Endodermal cell (in vitro differentiated cells): ENCODE results near the gene PAX7. TPM values are rescaled to one million over a fixed set of nuclear protein-coding genes. Genes with fewer than 3 reads are reported as not detected.

Experiments used
- DNase-seq: peaks from one replicate; pipeline ENCODE4 v3.0.0-alpha.2; 2017
- H3K27ac ChIP-seq: 2 replicates; pipeline ENCODE4 v1.5.1; 2013; ENCODE audit warnings: mild to moderate bottlenecking, low read depth, low read length, moderate library complexity
- H3K27me3 ChIP-seq: 2 replicates; pipeline ENCODE4 v1.6.1; 2013; ENCODE audit warnings: mild to moderate bottlenecking, low read length, moderate library complexity; ENCODE audit not compliant: insufficient read depth, control insufficient read depth, poor library complexity, severe bottlenecking
- H3K36me3 ChIP-seq: 2 replicates; pipeline ENCODE4 v1.7.0; 2013; ENCODE audit warnings: mild to moderate bottlenecking, low read length, moderate library complexity; ENCODE audit not compliant: control insufficient read depth, insufficient read depth
- H3K4me1 ChIP-seq: one replicate; pipeline ENCODE4 v1.7.0; 2013; ENCODE audit warnings: low read length; ENCODE audit not compliant: control insufficient read depth, insufficient read depth
- H3K4me3 ChIP-seq: 2 replicates; pipeline ENCODE4 v1.5.1; 2013; ENCODE audit warnings: mild to moderate bottlenecking, low read length, moderate library complexity
- H3K9ac ChIP-seq: 2 replicates; pipeline ENCODE4 v1.6.1; 2013; ENCODE audit warnings: mild to moderate bottlenecking, low read length, moderate library complexity; ENCODE audit not compliant: poor library complexity, severe bottlenecking; ENCODE audit errors: extremely low read depth
- H3K9me3 ChIP-seq: 2 replicates; pipeline ENCODE4 v1.6.1; 2013; ENCODE audit warnings: mild to moderate bottlenecking, low read length, moderate library complexity; ENCODE audit not compliant: control insufficient read depth
- H3K27ac Mint-ChIP-seq: 2 replicates; pipeline ENCODE4 v1.8.0; 2020; ENCODE audit warnings: mixed read lengths
- H3K27me3 Mint-ChIP-seq: 2 replicates; pipeline ENCODE4 v1.8.0; 2021; ENCODE audit warnings: mild to moderate bottlenecking, mixed read lengths; ENCODE audit not compliant: insufficient read depth
- H3K36me3 Mint-ChIP-seq: 2 replicates; pipeline ENCODE4 v1.8.0; 2020; ENCODE audit warnings: low read depth, mixed read lengths
- H3K4me1 Mint-ChIP-seq: 2 replicates; pipeline ENCODE4 v1.8.0; 2020; ENCODE audit warnings: mixed read lengths
- H3K4me3 Mint-ChIP-seq: 2 replicates; pipeline ENCODE4 v1.8.0; 2020; ENCODE audit warnings: mild to moderate bottlenecking, moderate library complexity, mixed read lengths
- H3K9me3 Mint-ChIP-seq: 2 replicates; pipeline ENCODE4 v1.8.0; 2020; ENCODE audit warnings: mild to moderate bottlenecking, mixed read lengths
- WGBS, 2 experiments: methylation state at CpG; one replicate each; pipeline versions ENCODE4 v1.1.5 to v1.1.7; 2013; ENCODE audit warnings: missing lambda C conversion rate in 2 of 2, mixed read lengths in 1 of 2; ENCODE audit not compliant: insufficient coverage in 1 of 2, insufficient read length in 1 of 2; 5-methylcytosine and 5-hydroxymethylcytosine counted together
- total RNA-seq, 2 donors: library from RNA; stranded (reverse); fragmentation: NEBNext Ultra II Directional in 1 of 2; extraction: Animal tissue kit (Norgen Biotek cat#: 25700) in 1 of 2; gene quantifications; 2 replicates in 1 of 2; 3 replicates in 1 of 2; pipeline ENCODE4 v1.2.1, GENCODE V29; 2021
- TF ChIP-seq, protein P1 (sequence below): fragments of 200-600 bp; sonication (generic); conservative IDR thresholded peaks from 2 replicates; pipeline ENCODE4 v1.5.0; 2021; ENCODE audit warnings: antibody characterized with exemption, mild to moderate bottlenecking

The PAX7 gene
- total RNA-seq, 2 donors from 2014 or later: 2.2 to 2.4 TPM

DNA sequence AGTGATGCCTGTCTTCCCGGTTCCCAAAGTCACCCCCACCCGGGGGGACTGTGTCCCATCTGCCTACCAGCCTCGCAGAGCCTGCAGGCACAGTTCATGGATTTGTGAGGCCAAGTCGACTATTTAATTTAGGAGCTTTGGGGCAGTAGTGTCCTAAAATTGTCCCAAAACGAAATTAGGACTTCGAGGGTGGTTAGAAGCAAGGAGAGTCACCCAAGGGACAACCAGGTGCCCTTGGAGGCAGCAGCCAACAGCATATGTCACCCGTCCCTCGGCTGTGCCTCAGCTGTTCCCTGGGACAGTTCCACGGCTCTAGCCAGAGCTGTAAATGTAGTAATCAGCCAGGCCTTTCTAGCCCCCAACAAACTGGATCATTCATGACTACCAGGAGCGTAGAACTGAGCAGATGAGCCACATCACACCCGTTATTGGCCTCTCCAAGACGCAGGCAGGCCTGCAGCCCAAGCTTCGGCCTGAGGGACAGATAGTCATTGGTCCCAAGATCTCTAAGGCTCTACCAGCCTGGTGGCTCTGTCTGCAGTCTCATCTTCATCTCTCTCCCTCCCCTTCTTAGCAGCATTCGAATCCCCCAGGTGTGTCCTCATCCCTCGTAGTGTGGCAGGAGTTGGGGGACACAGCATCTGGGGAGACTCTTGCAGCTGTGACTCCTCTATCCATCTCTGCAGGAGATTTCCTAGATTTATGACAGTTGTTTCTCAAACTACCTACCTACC, 2.9 kb downstream of the PAX7 start:
- Histone ChIP-seq H3K9ac (no peak overlapping the region), H3K27me3 (peaks cover 100% of the 10 kb centered on the region), H3K27ac (no peak overlapping the region), H3K4me3 (peak overlapping the region; percentile 83), H3K36me3 (no peaks in the 10 kb centered on the region), H3K9me3 (no peaks in the 10 kb centered on the region), H3K4me1 (peaks cover 16% of the 10 kb centered on the region)
- no peak overlapping the region for H3K27ac Mint-ChIP-seq
- DNase-seq: peak; percentile 64
- no peaks in the 10 kb centered on the region for H3K36me3 Mint-ChIP-seq
- 21 to 24% methylated on average over 11 to 15 of the region's 15 CpGs for WGBS, 2 experiments
- TF ChIP-seq, protein P1, sequence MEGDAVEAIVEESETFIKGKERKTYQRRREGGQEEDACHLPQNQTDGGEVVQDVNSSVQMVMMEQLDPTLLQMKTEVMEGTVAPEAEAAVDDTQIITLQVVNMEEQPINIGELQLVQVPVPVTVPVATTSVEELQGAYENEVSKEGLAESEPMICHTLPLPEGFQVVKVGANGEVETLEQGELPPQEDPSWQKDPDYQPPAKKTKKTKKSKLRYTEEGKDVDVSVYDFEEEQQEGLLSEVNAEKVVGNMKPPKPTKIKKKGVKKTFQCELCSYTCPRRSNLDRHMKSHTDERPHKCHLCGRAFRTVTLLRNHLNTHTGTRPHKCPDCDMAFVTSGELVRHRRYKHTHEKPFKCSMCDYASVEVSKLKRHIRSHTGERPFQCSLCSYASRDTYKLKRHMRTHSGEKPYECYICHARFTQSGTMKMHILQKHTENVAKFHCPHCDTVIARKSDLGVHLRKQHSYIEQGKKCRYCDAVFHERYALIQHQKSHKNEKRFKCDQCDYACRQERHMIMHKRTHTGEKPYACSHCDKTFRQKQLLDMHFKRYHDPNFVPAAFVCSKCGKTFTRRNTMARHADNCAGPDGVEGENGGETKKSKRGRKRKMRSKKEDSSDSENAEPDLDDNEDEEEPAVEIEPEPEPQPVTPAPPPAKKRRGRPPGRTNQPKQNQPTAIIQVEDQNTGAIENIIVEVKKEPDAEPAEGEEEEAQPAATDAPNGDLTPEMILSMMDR: no peak
- no peaks in the 10 kb centered on the region for H3K9me3 Mint-ChIP-seq
- peak overlapping the region; percentile 65 for H3K4me3 Mint-ChIP-seq
- peaks cover 99% of the 10 kb centered on the region for H3K27me3 Mint-ChIP-seq
- H3K4me1 Mint-ChIP-seq: peaks cover 45% of the 10 kb centered on the region

GRCh38 chr1:18634276-18634675, 3.6 kb downstream of the PAX7 start:
- no peak overlapping the region for H3K4me3 Mint-ChIP-seq
- H3K27me3 ChIP-seq: peaks cover 100% of the 10 kb centered on the region
- no peaks in the 10 kb centered on the region for H3K9me3 Mint-ChIP-seq
- no peaks in the 10 kb centered on the region for H3K36me3 Mint-ChIP-seq
- H3K27ac ChIP-seq: no peak overlapping the region
- H3K9me3 ChIP-seq: no peaks in the 10 kb centered on the region
- no peaks in the 10 kb centered on the region for H3K36me3 ChIP-seq
- TF ChIP-seq, protein P1: no peak
- DNase-seq: no peak
- peaks cover 17% of the 10 kb centered on the region for H3K4me1 ChIP-seq
- no peak overlapping the region for H3K9ac ChIP-seq
- 5 to 28% methylated on average over 4 to 16 of the region's 16 CpGs for WGBS, 2 experiments
- H3K4me1 Mint-ChIP-seq: peaks cover 48% of the 10 kb centered on the region
- no peak overlapping the region for H3K27ac Mint-ChIP-seq
- H3K4me3 ChIP-seq: no peak overlapping the region
- H3K27me3 Mint-ChIP-seq: peaks cover 99% of the 10 kb centered on the region

- no peaks in the 10 kb centered on the region for H3K36me3 ChIP-seq
- Mint-ChIP-seq H3K27me3 (peaks cover 99% of the 10 kb centered on the region), H3K27ac (no peak overlapping the region), H3K36me3 (no peaks in the 10 kb centered on the region), H3K9me3 (no peaks in the 10 kb centered on the region), H3K4me1 (peaks cover 48% of the 10 kb centered on the region), H3K4me3 (no peak overlapping the region)
- TF ChIP-seq, protein P1: no peak
- 23 to 43% methylated on average over 3 to 5 of the region's 5 CpGs for WGBS, 2 experiments
- H3K4me1 ChIP-seq: peaks cover 15% of the 10 kb centered on the region
- no peak overlapping the region for H3K4me3 ChIP-seq
- no peak overlapping the region for H3K9ac ChIP-seq
- DNase-seq: no peak
- H3K9me3 ChIP-seq: no peaks in the 10 kb centered on the region
- H3K27ac ChIP-seq: no peak overlapping the region
- peaks cover 100% of the 10 kb centered on the region for H3K27me3 ChIP-seq
Measured at GRCh38 chr1:18635070-18635577, 4.5 kb downstream of the PAX7 start.
